HepG2 (cell line): ENCODE measurements around the gene NPIPA3. TPM values are rescaled to one million over a fixed set of nuclear protein-coding genes. Genes with fewer than 3 reads are reported as not detected.

Source experiments
- ATRX ChIP-seq: sonication (generic); formaldehyde crosslinking; IDR thresholded peaks from 2 replicates; pipeline ENCODE4 v1.4.0; 2020; ENCODE audit warnings: missing genetic modification reagents, borderline replicate concordance
- CENPBD1 ChIP-seq: sonication (generic); formaldehyde crosslinking; IDR thresholded peaks from 2 replicates; pipeline ENCODE4 v1.8.0; 2022; ENCODE audit warnings: missing genetic modification reagents, low read depth, mild to moderate bottlenecking, borderline replicate concordance
- EP300 ChIP-seq, 3 experiments: sonication (generic) in 1 of 3; formaldehyde crosslinking in 1 of 3; IDR thresholded peaks; 2 replicates each; pipeline versions ENCODE4 v1.5.1 to v1.6.1; 2011 to 2020; ENCODE audit warnings: low read depth in 2 of 3, low read length in 2 of 3, borderline replicate concordance in 1 of 3, improper control_type of control experiment in 1 of 3, mild to moderate bottlenecking in 1 of 3, missing genetic modification reagents in 1 of 3, moderate library complexity in 1 of 3
- HMG20A ChIP-seq: IDR thresholded peaks from 2 replicates; pipeline ENCODE4 v1.6.1; 2016; ENCODE audit warnings: borderline replicate concordance
- PRPF4 ChIP-seq: fragments of 200-400 bp; formaldehyde crosslinking; IDR thresholded peaks from 2 replicates; pipeline ENCODE4 v1.6.1; 2016; ENCODE audit warnings: low read length, low read depth; ENCODE audit not compliant: poor library complexity, severe bottlenecking
- SKI ChIP-seq: fragments of 450-650 bp; IDR thresholded peaks from one replicate; pipeline ENCODE4 v1.6.1; 2018; ENCODE audit warnings: mild to moderate bottlenecking; ENCODE audit not compliant: partially characterized antibody
- THAP11 ChIP-seq: IDR thresholded peaks from 2 replicates; pipeline ENCODE4 v1.6.1; 2016; ENCODE audit warnings: missing biosample characterization, missing genetic modification reagents
- ZBTB4 ChIP-seq: sonication (generic); formaldehyde crosslinking; IDR thresholded peaks from 2 replicates; pipeline ENCODE4 v1.4.0; 2020; ENCODE audit warnings: missing genetic modification reagents, mild to moderate bottlenecking, borderline replicate concordance
- polyA plus RNA-seq, 8 experiments: library from polyadenylated mRNA; depleted of rRNA in 3 of 8; stranded (reverse) in 7 of 8; unstranded in 1 of 8; fragments of >200 nt; fragmentation: Illumina TruSeq in 4 of 8; extraction: Trizol in 4 of 8; gene quantifications; 2 replicates each; pipeline versions ENCODE4 v1.2.1 to v1.2.3, GENCODE V29; 2011 to 2016; ENCODE audit warnings: low read depth in 4 of 8, missing spikeins in 1 of 8, mixed read lengths in 1 of 8; ENCODE audit not compliant: insufficient read depth in 1 of 8
- total RNA-seq, 5 experiments: library from RNA; depleted of rRNA; stranded (reverse); fragments of >200 nt; fragmentation: Illumina TruSeq; extraction: Trizol; gene quantifications; 2 replicates each; pipeline ENCODE4 v1.2.3, GENCODE V29; 2016; ENCODE audit warnings: low read depth in 1 of 5

Gene NPIPA3
- total and polyA plus RNA-seq, 2 of the 13 experiments (the other 11 are each of a cell fraction or from before 2014, with no cell fraction given), result 0.71 to 1.3 TPM

GRCh38 chr16:14682121-14682520 is 21.1 kb upstream of the NPIPA3 start (continued):
- TF ChIP-seq ZBTB4 (CRISPR knock-in tag) (no peak), SKI (no peak), PRPF4 (no peak), ATRX (CRISPR knock-in tag) (no peak), EP300 (IDR thresholded peaks at IDR 0.05; ENCODE audit: low read depth in 2 of 2, low read length in 2 of 2) (no peak), EP300 (CRISPR knock-in tag; IDR thresholded peaks at IDR 0.05; ENCODE audit: borderline replicate concordance) (no peak), HMG20A (CRISPR knock-in tag) (no peak), CENPBD1 (CRISPR knock-in tag) (no peak), THAP11 (CRISPR knock-in tag) (no peak)
